GM12864 (cell line): ENCODE measurements around the gene KIF6.

ENCODE experiments used
- DNase-seq: peaks from one replicate; pipeline ENCODE4 v3.0.0-alpha.2; 2011; ENCODE audit warnings: low read depth
- H3K4me3 ChIP-seq: 2 replicates; pipeline ENCODE4 v1.5.1; 2011; ENCODE audit warnings: mild to moderate bottlenecking, low read depth, low read length, control low read depth
- TF ChIP-seq, protein P1 (sequence below): IDR thresholded peaks from 2 replicates; pipeline ENCODE4 v1.5.1; 2011; ENCODE audit warnings: low read depth, mild to moderate bottlenecking, moderate library complexity, low read length, control low read depth, inconsistent platforms; ENCODE audit errors: missing control alignments

The KIF6 gene

DNA sequence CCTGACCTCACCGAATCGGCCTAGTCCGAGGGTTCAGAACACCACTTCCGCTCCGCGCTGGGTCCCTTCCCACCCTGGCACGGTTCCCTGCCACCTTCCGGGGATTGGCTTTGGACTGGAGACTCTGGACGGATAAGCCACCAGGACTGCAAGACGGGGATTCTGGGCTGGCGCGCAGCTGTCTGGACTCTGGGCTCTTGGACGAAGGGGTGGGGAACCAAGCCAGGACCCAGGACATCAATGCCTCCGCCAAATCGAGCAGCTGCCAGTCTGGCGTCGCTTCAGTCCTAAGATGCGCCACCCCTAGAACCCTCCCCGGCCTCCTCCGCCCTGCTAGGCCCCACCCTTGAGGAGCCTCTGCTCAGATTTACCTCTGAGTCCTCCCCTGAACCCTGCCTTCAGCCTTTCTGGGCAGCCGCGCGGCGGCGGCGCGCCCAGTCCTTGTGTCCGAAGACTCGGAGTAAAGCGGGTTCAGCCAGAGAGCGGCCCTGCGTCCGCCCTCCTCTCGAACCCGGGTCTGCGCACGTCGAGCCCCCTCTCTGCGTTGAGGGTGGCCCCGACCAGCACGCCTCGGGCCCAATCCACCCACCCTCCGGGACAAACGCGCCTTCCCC, 412.2 kb downstream of the KIF6 start:
- no peak overlapping the region for H3K4me3 ChIP-seq
- TF ChIP-seq, protein P1, sequence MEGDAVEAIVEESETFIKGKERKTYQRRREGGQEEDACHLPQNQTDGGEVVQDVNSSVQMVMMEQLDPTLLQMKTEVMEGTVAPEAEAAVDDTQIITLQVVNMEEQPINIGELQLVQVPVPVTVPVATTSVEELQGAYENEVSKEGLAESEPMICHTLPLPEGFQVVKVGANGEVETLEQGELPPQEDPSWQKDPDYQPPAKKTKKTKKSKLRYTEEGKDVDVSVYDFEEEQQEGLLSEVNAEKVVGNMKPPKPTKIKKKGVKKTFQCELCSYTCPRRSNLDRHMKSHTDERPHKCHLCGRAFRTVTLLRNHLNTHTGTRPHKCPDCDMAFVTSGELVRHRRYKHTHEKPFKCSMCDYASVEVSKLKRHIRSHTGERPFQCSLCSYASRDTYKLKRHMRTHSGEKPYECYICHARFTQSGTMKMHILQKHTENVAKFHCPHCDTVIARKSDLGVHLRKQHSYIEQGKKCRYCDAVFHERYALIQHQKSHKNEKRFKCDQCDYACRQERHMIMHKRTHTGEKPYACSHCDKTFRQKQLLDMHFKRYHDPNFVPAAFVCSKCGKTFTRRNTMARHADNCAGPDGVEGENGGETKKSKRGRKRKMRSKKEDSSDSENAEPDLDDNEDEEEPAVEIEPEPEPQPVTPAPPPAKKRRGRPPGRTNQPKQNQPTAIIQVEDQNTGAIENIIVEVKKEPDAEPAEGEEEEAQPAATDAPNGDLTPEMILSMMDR: no peak
- DNase-seq: no peak

DNA sequence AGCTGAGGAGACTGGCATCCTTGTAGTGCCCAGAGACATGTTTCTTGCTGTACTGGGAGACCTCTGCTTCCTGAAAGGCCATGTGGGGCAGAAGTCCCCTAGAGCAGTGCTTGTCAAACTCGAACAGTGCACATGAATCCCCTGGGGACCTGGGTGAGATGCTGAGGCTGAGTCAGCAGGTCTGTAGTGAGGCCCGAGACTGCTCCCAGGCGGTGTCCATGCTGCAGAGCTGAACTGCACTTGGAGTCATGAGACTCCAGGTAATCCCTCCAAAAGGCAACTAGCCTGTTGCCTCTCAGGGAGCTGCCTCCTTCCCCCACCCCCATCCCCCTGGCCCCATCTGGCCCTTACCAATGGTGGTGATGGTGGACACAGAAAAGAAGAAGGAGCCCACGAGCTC, 414.7 kb downstream of the KIF6 start:
- TF ChIP-seq, protein P1: no peak
- no peak overlapping the region for H3K4me3 ChIP-seq
- no peak for DNase-seq

DNA sequence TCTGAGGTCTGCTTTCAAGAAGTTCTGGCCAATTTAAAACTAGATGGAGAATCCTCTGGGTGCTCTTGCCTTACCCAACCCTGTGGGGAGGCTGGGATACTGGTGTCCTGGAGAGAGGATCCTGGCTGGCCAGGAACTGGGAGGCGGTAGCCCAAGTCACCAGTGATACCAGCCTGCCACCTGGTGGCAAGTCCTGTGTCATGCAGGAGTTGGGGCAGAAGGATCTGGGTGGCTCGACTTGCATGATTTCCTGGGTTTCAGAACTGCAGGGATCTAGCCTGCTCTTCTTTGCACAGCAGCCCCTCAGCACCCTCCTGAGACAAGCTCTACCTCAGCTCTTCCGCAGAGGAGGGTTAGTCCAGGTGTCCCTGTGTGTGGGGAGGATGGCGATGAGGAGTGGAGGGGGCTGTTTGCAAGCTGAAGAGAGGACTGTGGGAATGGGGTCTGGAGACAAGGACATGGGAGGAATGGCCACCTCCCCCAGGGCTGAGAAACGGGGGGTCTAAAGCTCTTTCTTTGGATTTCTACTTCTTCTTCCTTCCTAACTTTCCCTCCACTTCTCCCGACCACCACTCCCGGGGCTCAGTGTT, 415.2 kb downstream of the KIF6 start:
- TF ChIP-seq, protein P1: peak; percentile 96
- H3K4me3 ChIP-seq: no peak overlapping the region
- DNase-seq: no peak

DNA sequence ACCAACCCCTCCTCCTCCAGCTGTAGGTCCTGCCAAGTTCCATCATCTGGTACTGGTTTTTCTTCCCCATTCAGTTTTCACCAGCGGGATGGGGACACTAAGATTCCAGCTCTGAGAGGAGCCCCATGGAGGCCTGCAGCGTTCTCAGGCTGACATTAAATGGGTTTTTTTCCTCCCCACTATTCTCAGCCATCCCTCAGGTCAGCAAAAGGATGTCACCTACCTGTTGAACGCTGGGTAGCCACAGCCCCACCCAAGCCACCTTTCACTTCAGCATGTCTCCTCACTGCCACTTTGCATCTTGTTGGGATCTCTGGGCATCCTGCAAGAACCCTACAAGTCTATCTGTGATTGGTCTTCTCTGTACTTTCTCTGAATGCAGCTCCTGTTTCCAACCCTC, 417.7 kb downstream of the KIF6 start:
- no peak overlapping the region for H3K4me3 ChIP-seq
- TF ChIP-seq, protein P1: no peak
- DNase-seq: no peak

DNA sequence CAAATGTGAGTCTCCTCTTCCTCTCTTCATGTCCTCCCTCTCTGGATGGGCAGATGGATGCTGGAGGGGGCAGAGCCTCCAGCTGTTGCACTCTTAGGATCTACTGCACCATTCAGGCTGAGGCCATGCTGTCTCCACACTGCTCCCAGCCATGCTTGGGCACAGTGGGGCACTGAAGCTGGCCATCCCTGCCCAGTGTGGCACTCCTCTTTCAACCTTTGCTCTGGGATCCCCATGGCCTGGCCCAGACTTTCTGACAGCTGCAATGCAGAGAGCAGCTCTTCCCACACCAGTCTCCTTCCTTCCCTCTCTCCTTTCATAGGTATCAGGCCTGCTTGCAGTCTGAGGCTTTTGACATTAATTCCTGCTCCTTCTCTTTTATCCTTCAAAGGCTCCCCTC, 420.3 kb downstream of the KIF6 start:
- TF ChIP-seq, protein P1: no peak
- no peak for DNase-seq

DNA sequence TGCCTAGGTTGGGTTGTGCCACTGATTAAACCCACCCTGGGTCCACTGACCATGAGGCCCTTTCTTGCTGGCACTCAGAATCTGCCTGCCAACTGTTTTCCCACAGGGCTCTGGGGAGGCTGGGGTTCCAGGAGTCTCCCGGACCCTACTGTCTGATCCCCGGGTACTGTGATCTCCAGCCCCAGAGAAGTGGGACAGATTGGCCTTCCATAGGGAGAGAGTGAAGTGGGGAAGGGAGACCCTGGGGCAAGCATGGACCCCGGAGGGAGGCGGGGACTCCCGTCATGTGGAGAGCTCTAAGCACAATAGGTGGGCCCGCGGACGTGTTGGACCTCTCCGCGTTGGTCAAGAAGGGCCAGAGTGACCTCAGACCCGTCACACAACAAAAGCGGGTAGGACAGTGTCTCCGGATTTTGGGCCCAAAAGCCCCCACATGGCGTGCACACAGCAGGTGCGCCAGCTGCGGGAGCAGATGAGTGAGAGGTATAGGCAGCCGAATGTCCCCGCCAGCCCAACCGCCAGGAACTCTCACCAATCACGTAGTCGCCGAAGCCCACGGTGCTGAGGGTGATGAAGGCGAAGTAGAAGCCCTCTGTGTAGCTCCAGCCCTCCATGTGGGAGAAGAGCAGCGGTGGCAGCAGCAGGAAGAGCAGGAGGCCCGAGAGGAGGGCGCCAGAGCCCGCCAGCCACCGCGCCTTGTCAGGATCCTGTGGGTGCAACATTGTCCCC, 421.6 kb downstream of the KIF6 start:
- TF ChIP-seq, protein P1: no peak
- no peak overlapping the region for H3K4me3 ChIP-seq
- no peak for DNase-seq

More for the DNA sequence above, 420.3 kb downstream of the KIF6 start:
- no peak overlapping the region for H3K4me3 ChIP-seq
